Measurements from ENCODE around the gene TANC1. TPM values are rescaled to one million over a fixed set of nuclear protein-coding genes. Genes with fewer than 3 reads are reported as not detected.

Gene TANC1
- polyA plus RNA-seq, 10 donors: 13.8 to 30.1 (median 22.7) TPM

GRCh38 chr2:158993721-158994587 is 25.5 kb downstream of the TANC1 start:
- DNase-seq: no peak

GRCh38 chr2:158994920-158995676 is 26.7 kb downstream of the TANC1 start:
- DNase-seq: no peak

- no peak for DNase-seq
These were observed 27.2 kb downstream of the TANC1 start for GRCh38 chr2:158995677-158996049.

- no peak for DNase-seq
These were observed 28.0 kb downstream of the TANC1 start for GRCh38 chr2:158996378-158996993.

- DNase-seq: no peak
These were observed 28.8 kb downstream of the TANC1 start for GRCh38 chr2:158997037-158997790.

- peak in 1 of 3 donors; percentile 22 for DNase-seq
These were observed 30.3 kb downstream of the TANC1 start for GRCh38 chr2:158998551-158999248.

GRCh38 chr2:158999458-158999857 is 31.0 kb downstream of the TANC1 start:
- DNase-seq: no peak

- DNase-seq: no peak
These were observed 31.6 kb downstream of the TANC1 start for GRCh38 chr2:159000072-159000471.

GRCh38 chr2:159002462-159003111 is 34.1 kb downstream of the TANC1 start:
- no peak for DNase-seq

- DNase-seq: no peak
These were observed 35.1 kb downstream of the TANC1 start for GRCh38 chr2:159003555-159003954.

DNA sequence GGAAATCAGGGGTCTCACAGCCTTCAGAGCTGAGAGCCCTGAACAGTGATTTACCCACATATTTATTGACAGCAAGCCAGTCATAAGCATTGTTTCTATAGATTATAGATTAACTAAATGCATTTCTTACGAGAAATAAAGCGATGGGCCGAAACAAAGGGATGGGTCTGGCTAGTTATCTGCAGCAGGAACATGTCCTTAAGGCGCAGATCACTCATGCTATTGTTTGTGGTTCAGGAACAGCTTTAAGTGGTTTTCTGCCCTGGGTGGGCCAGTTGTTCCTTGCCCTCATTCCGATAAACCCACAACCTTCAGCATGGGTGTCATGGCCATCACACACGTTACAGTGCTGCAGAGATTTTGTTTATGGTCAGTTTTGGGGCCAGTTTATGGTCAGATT is 36.4 kb downstream of the TANC1 start:
- DNase-seq: no peak

- no peak for DNase-seq
These were observed 41.5 kb downstream of the TANC1 start for GRCh38 chr2:159009940-159010339.

DNA sequence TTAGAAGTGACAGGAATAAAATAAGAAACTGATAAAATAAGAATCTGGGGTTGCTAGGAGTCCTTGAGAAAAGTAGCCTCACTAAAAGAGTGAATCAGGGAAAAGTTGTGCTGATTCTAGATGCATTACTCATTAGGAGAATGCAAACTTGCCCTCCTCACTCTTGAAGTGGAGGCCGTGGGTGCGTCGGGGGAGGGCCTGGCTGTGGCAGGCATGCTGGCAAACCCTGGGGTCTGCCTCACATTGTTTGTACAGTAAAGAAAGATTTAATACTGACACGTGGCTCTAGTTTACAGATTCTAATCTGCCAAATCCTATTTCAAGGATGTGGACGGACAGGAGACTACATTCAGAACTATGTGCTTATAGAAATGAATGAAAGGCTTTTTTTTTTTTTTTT is 41.9 kb downstream of the TANC1 start:
- peak in 1 of 3 donors; percentile 34 for DNase-seq

- DNase-seq: no peak
These were observed 42.5 kb downstream of the TANC1 start for GRCh38 chr2:159010963-159011362.

GRCh38 chr2:159012142-159012541 is 43.7 kb downstream of the TANC1 start:
- DNase-seq: no peak

DNA sequence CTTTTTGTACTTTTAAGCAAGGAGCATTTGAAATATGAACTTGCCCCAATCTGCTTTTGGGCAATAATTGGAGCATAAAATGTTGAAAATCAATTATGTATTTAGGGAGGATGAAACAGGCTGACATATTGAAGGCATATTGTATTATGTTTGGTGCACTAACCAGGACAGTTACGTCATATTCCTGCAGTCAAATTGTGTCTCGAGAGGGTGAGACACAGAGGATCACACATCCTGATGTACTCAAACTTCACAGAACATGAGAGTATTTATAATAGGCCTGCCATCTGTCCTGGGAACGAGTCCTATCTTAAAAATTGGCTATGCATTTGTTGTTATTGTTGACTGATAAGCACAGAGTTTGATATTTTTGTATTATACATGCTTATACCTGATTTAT is 44.7 kb downstream of the TANC1 start:
- DNase-seq: no peak

- no peak for DNase-seq
These were observed 46.7 kb downstream of the TANC1 start for GRCh38 chr2:159015174-159015573.

DNA sequence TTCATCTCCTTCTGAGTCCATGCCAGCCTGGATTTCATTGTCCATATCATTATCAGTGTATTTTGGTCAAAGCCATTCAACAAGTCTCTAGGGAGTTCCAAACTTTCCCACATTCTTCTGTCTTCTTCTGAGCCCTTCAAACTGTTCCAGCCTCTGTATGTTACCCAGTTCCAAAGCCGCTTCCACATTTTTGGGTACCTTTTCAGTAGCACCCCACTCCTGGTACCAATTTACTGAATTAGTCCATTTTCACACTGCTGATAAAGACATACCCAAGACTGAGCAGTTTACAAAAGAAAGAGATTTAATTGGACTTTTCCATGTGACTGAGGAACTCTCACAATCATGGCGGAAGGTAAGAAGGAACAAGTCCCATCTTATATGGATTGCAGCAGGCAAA is 47.4 kb downstream of the TANC1 start:
- no peak for DNase-seq

DNA sequence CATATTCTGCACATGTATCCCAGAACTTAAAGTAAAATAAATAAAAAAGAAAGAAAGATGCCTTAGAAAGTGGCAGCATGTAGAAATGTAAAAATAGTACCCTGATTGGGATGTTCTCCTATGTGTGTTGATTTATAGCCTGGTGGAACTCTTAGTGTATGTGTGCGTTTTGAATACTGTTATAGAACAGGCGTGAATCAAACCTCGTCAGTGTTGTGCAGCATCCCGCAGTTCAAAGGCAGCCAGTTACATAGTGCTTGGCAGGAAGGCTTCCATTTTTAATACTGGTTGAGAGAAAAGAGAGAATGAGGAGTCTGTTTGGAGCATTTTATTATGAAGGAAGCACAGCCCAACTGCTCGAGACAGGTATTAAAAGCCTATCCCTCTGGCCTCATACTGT is 49.4 kb downstream of the TANC1 start:
- no peak for DNase-seq

DNA sequence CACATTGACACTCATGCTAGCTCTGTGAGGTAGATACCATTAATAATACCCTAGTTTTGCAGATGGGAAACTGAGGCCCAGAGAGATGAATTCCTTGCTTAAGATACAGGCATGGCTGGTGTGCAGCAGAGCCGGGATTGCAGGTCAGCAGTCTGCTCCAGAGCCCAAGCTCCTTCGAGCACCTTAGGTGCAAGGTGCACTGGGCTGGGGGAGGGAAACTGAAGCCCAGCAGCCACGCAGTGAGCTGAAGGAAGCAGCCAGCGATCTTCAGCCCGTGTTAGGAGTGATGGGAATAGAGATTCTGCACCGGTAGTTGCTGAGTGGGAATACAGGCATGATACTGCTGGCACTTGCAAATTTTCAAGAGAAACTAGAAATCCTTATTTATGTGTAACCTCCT is 50.6 kb downstream of the TANC1 start:
- DNase-seq: no peak

- no peak for DNase-seq
These were observed 53.6 kb downstream of the TANC1 start for GRCh38 chr2:159022019-159022418.
